ENCODE data around the gene ISM1.

- TF ChIP-seq POLR2AphosphoS5 (IDR thresholded peaks at IDR 0.05; ENCODE audit: low read depth, low read length) (no peak), POLR2A (IDR thresholded peaks at IDR 0.05; ENCODE audit: low read depth, low read length) (no peak)
These were observed 38.1 kb upstream of the ISM1 start for GRCh38 chr20:13183005-13183404.

Measured in GM12892 (cell line).